Endothelial cell of umbilical vein (primary cell): Measurements from ENCODE around the gene IGF2R. TPM values are rescaled to one million over a fixed set of nuclear protein-coding genes. Genes with fewer than 3 reads are reported as not detected.

Source experiments
- BruUV-seq: library from RNA; stranded (reverse); fragments of 400-500 nt; replicated peaks from 2 replicates; lab custom pipeline; 2021; lab: Mats Ljungman, UMichigan
- CTCF ChIA-PET: fragments of 300-600, 350-600 bp; sonication (Branson Sonifier 250); formaldehyde crosslinking; loops from one replicate; lab custom pipeline; 2021; ENCODE audit warnings: antibody characterized with exemption, inconsistent platforms; lab: Charles Lee
- POLR2A ChIA-PET: fragments of 300-600, 350-600 bp; sonication (Branson Sonifier 250); formaldehyde crosslinking; loops from one replicate; lab custom pipeline; 2021; ENCODE audit warnings: antibody characterized with exemption, inconsistent platforms; lab: Charles Lee
- DNase-seq: peaks from one replicate; pipeline ENCODE4 v3.0.0-alpha.2; 2011; ENCODE audit warnings: low read depth, low spot score
- FAIRE-seq: peaks from 2 replicates; lab custom pipeline; 2011; peaks lifted over from hg19 to GRCh38; lab: Jason Lieb, UNC
- H2AFZ ChIP-seq: 2 replicates; pipeline ENCODE4 v1.6.0; 2012; ENCODE audit warnings: low read depth, low read length, control low read depth, inconsistent platforms
- H3K27ac ChIP-seq: 2 replicates; pipeline ENCODE4 v1.5.1; 2011; ENCODE audit warnings: low read depth, mild to moderate bottlenecking, control low read depth, low read length, moderate library complexity; ENCODE audit not compliant: insufficient read depth
- H3K27me3 ChIP-seq, 2 experiments: 2 replicates each; pipeline versions ENCODE4 v1.6.0 to v1.6.1; 2011; ENCODE audit warnings: low read length in 2 of 2, mixed read lengths in 1 of 2; ENCODE audit not compliant: control insufficient read depth in 2 of 2, insufficient read depth in 2 of 2
- H3K36me3 ChIP-seq, 2 experiments: 2 replicates in 1 of 2; 3 replicates in 1 of 2; pipeline ENCODE4 v1.5.1; 2011; ENCODE audit warnings: low read length in 2 of 2, mild to moderate bottlenecking in 1 of 2, moderate library complexity in 1 of 2; ENCODE audit not compliant: control insufficient read depth in 2 of 2, insufficient read depth in 2 of 2; ENCODE audit errors: extremely low read depth in 1 of 2
- H3K4me1 ChIP-seq: 3 replicates; pipeline ENCODE4 v1.5.1; 2011; ENCODE audit warnings: mild to moderate bottlenecking, low read length; ENCODE audit not compliant: control insufficient read depth, insufficient read depth; ENCODE audit errors: extremely low read depth
- H3K4me2 ChIP-seq: 2 replicates; pipeline ENCODE4 v1.6.1; 2011; ENCODE audit warnings: low read length, control low read depth, mixed read lengths; ENCODE audit not compliant: insufficient read depth
- H3K4me3 ChIP-seq, 3 experiments: fragments of 200-600 bp in 1 of 3; sonication (generic), shearing (Covaris generic) in 1 of 3; replicated peaks in 1 of 3; 2 replicates each; pipeline ENCODE4 v1.5.1; 2011 to 2016; ENCODE audit warnings: control low read depth in 3 of 3, low read length in 3 of 3, mild to moderate bottlenecking in 2 of 3, inconsistent platforms in 1 of 3, low read depth in 1 of 3, moderate library complexity in 1 of 3; ENCODE audit not compliant: insufficient read depth in 1 of 3
- H3K79me2 ChIP-seq: 2 replicates; pipeline ENCODE4 v1.6.0; 2012; ENCODE audit warnings: low read length, inconsistent platforms; ENCODE audit not compliant: control insufficient read depth, insufficient read depth
- H3K9ac ChIP-seq: replicated peaks from 2 replicates; pipeline ENCODE3; 2011; ENCODE audit warnings: low read length, control low read depth; ENCODE audit not compliant: insufficient read depth; ENCODE audit errors: extremely low read depth
- H3K9me1 ChIP-seq: replicated peaks from 3 replicates; pipeline ENCODE4 v1.6.0; 2011; ENCODE audit warnings: mild to moderate bottlenecking, low read length; ENCODE audit not compliant: control insufficient read depth, insufficient read depth; ENCODE audit errors: extremely low read depth
- H3K9me3 ChIP-seq: replicated peaks from 2 replicates; pipeline ENCODE4 v1.5.1; 2012; ENCODE audit warnings: low read length, inconsistent platforms; ENCODE audit not compliant: control insufficient read depth, insufficient read depth
- H4K20me1 ChIP-seq: replicated peaks from 2 replicates; pipeline ENCODE3; 2011; ENCODE audit warnings: mild to moderate bottlenecking, low read length; ENCODE audit not compliant: control insufficient read depth, insufficient read depth; ENCODE audit errors: extremely low read depth
- EZH2 ChIP-seq: IDR thresholded peaks from 2 replicates; pipeline ENCODE4 v1.6.1; 2012; ENCODE audit warnings: borderline replicate concordance, low read depth, mild to moderate bottlenecking, moderate library complexity, low read length, inconsistent platforms; ENCODE audit not compliant: severe bottlenecking
- FOS ChIP-seq: IDR thresholded peaks from 2 replicates; pipeline ENCODE4 v1.6.1; 2011; ENCODE audit warnings: mild to moderate bottlenecking, low read length, moderate library complexity, borderline replicate concordance; ENCODE audit not compliant: insufficient read depth
- GATA2 ChIP-seq: IDR thresholded peaks from 2 replicates; pipeline ENCODE4 v1.7.0; 2011; ENCODE audit warnings: low read depth, mild to moderate bottlenecking, moderate library complexity, mixed read lengths, low read length; ENCODE audit not compliant: insufficient read length, insufficient read depth
- JUN ChIP-seq: IDR thresholded peaks from 2 replicates; pipeline ENCODE4 v1.6.1; 2011; ENCODE audit warnings: borderline replicate concordance, low read depth; ENCODE audit not compliant: insufficient read length, insufficient read depth
- MAX ChIP-seq: IDR thresholded peaks from 2 replicates; pipeline ENCODE4 v1.6.1; 2011; ENCODE audit not compliant: insufficient read depth, insufficient read length
- MYC ChIP-seq: IDR thresholded peaks from one replicate; pipeline ENCODE4 v1.6.1; 2011; ENCODE audit warnings: mild to moderate bottlenecking, low read depth, low read length
- POLR2A ChIP-seq: IDR thresholded peaks from 2 replicates; pipeline ENCODE4 v1.6.1; 2012; ENCODE audit warnings: low read depth, mild to moderate bottlenecking, control low read depth, low read length
- POLR2AphosphoS5 ChIP-seq: IDR thresholded peaks from 2 replicates; pipeline ENCODE4 v1.6.1; 2012; ENCODE audit warnings: low read depth, mild to moderate bottlenecking, control low read depth, low read length, moderate library complexity; ENCODE audit not compliant: insufficient read depth
- dilution Hi-C: fragments of 300-500 bp; cut with MboI; formaldehyde crosslinking; loops from one replicate; pipeline ENCODE4 v1.15.0; 2019; ENCODE audit warnings: low sequenced_read_pairs; ENCODE audit not compliant: extremely low pct_ligation_motif_present
- intact Hi-C: fragments of 100-400 bp; cut with micrococcal nuclease; formaldehyde crosslinking; loops from one replicate; pipeline ENCODE4 v1.10.0; 2022
- polyA plus RNA-seq, 4 experiments: library from polyadenylated mRNA; depleted of rRNA in 3 of 4; stranded (reverse) in 3 of 4; unstranded in 1 of 4; fragments of >200 nt; gene quantifications; 2 replicates each; pipeline versions ENCODE4 v1.2.1 to v1.2.3, GENCODE V29; 2011 to 2012; ENCODE audit warnings: missing spikeins in 1 of 4
- total RNA-seq: library from RNA; stranded (reverse); gene quantifications from 2 replicates; pipeline ENCODE4 v1.2.3, GENCODE V29; 2021
- TF ChIP-seq, protein P1 (sequence below), 2 donors: IDR thresholded peaks; 1 replicate in 1 of 2; 2 replicates in 1 of 2; pipeline ENCODE4 v1.5.1; 2011; ENCODE audit warnings: low read length in 2 of 2, mild to moderate bottlenecking in 2 of 2, moderate library complexity in 2 of 2, control low read depth in 1 of 2, inconsistent platforms in 1 of 2, low read depth in 1 of 2; ENCODE audit not compliant: insufficient read depth in 1 of 2; ENCODE audit errors: extremely low read depth in 1 of 2

Gene IGF2R
- total and polyA plus RNA-seq, 2 donors (not counting 3 experiments of a cell fraction or from before 2014, with no cell fraction given): 16.3 to 60.2 TPM

GRCh38 chr6:159972506-159973268, 3.8 kb downstream of the IGF2R start:
- Histone ChIP-seq H3K9me1 (no peaks in the 10 kb centered on the region), H3K9me3 (no peaks in the 10 kb centered on the region), H3K79me2 (peaks cover 8% of the 10 kb centered on the region), H3K4me3 (no peak overlapping the region), H3K27ac (no peak overlapping the region), H4K20me1 (peaks cover 6% of the 10 kb centered on the region), H3K4me2 (no peak overlapping the region), H3K27me3 (no peaks in the 10 kb centered on the region), H3K4me1 (peaks cover 8% of the 10 kb centered on the region), H3K36me3 (no peaks in the 10 kb centered on the region), H2AFZ (no peak overlapping the region), H3K9ac (no peak overlapping the region)
- ChIA-PET POLR2A (no interaction called here), CTCF (interaction anchor here (1.1 kb wide), 1 partner anchor 10 kb away, joined by 4 read pairs; no protein-coding TSS in a partner anchor)
- dilution Hi-C loops: no loop called here
- BruUV-seq: no TSS peak
- DNase-seq: no peak
- no peak for FAIRE-seq
- TF ChIP-seq MYC (no peak), POLR2AphosphoS5 (no peak), FOS (no peak), MAX (no peak), GATA2 (no peak), JUN (no peak), EZH2 (no peak), POLR2A (no peak)
- TF ChIP-seq, protein P1, sequence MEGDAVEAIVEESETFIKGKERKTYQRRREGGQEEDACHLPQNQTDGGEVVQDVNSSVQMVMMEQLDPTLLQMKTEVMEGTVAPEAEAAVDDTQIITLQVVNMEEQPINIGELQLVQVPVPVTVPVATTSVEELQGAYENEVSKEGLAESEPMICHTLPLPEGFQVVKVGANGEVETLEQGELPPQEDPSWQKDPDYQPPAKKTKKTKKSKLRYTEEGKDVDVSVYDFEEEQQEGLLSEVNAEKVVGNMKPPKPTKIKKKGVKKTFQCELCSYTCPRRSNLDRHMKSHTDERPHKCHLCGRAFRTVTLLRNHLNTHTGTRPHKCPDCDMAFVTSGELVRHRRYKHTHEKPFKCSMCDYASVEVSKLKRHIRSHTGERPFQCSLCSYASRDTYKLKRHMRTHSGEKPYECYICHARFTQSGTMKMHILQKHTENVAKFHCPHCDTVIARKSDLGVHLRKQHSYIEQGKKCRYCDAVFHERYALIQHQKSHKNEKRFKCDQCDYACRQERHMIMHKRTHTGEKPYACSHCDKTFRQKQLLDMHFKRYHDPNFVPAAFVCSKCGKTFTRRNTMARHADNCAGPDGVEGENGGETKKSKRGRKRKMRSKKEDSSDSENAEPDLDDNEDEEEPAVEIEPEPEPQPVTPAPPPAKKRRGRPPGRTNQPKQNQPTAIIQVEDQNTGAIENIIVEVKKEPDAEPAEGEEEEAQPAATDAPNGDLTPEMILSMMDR (IDR thresholded peaks at IDR 0.05; ENCODE audit: extremely low read depth in 1 of 2, insufficient read depth in 1 of 2, low read depth in 1 of 2, low read length in 2 of 2): no peak
- intact Hi-C loops: no loop called here
